Activated CD8-positive, alpha-beta memory T cell treated with anti-CD3 and anti-CD28 coated beads for 4 hours (primary cell): ENCODE results near the gene KRT39.
"Not testable (repeated sequence)": the region's sequence is repeated elsewhere in the genome, so short reads cannot be mapped to it uniquely, and the experiment has no call there.

Experiments used
- DNase-seq, 2 donors: peaks; one replicate each; pipeline ENCODE4 v3.0.0-alpha.2; 2020; ENCODE audit warnings: low read depth in 2 of 2

KRT39 gene

GRCh38 chr17:40940266-40940665 lies 26.5 kb downstream of the KRT39 start:
- DNase-seq, result no peak

- DNase-seq, result no peak
Measured at GRCh38 chr17:40938981-40939380, 27.8 kb downstream of the KRT39 start.

GRCh38 chr17:40937384-40937819 lies 29.3 kb downstream of the KRT39 start, which contains the start of gene KRT23:
Gene KRT23 (minus strand): TSS chr17:40937646. CDS start chr17:40936603, 1,043 bp downstream.
- no peak for DNase-seq

- no peak for DNase-seq
Measured at GRCh38 chr17:40936976-40937375, 29.8 kb downstream of the KRT39 start.

GRCh38 chr17:40936437-40936971 lies 30.2 kb downstream of the KRT39 start:
- no peak for DNase-seq

- no peak for DNase-seq
Measured at GRCh38 chr17:40935624-40936023, 31.1 kb downstream of the KRT39 start.

- no peak for DNase-seq
Measured at GRCh38 chr17:40932608-40933007, 34.1 kb downstream of the KRT39 start.

- no peak for DNase-seq
Measured at GRCh38 chr17:40931311-40931710, 35.4 kb downstream of the KRT39 start.

- DNase-seq, result no peak
Measured at GRCh38 chr17:40926341-40926740, 40.4 kb downstream of the KRT39 start.

GRCh38 chr17:40922239-40922638 lies 44.5 kb downstream of the KRT39 start:
- DNase-seq, result no peak

- DNase-seq, result no peak
Measured at GRCh38 chr17:40921026-40921425, 45.7 kb downstream of the KRT39 start.

- DNase-seq, result not testable (repeated sequence)
Measured at GRCh38 chr17:40917116-40917515, 49.6 kb downstream of the KRT39 start.

GRCh38 chr17:40916366-40916765 lies 50.4 kb downstream of the KRT39 start:
- no peak for DNase-seq

- no peak for DNase-seq
Measured at GRCh38 chr17:40915721-40916256, 51.0 kb downstream of the KRT39 start.

- DNase-seq, result no peak
Measured at GRCh38 chr17:40915199-40915661, 51.5 kb downstream of the KRT39 start.

- DNase-seq, result no peak
Measured at GRCh38 chr17:40914075-40914855, 52.5 kb downstream of the KRT39 start.

GRCh38 chr17:40912486-40913210 lies 54.1 kb downstream of the KRT39 start:
- no peak for DNase-seq

- no peak for DNase-seq
Measured at GRCh38 chr17:40910441-40910841, 56.3 kb downstream of the KRT39 start.

- DNase-seq, result no peak
Measured at GRCh38 chr17:40909755-40910154, 57.0 kb downstream of the KRT39 start.

GRCh38 chr17:40909351-40909750 lies 57.4 kb downstream of the KRT39 start:
- peak; percentile 33 to 51 for DNase-seq
